HCT116 (cell line): ENCODE data around the gene TMEM51. TPM values are rescaled to one million over a fixed set of nuclear protein-coding genes. Genes with fewer than 3 reads are reported as not detected.

ENCODE experiments used
- ATAC-seq: fragments of 200-7000 bp; cut with Tn5 transposase; 2 replicates; pipeline ENCODE4 v1.9.1; 2020; ENCODE audit warnings: mild to moderate bottlenecking, moderate library complexity
- BruUV-seq: library from RNA; stranded (reverse); fragments of 400-500 nt; replicated peaks from 2 replicates; lab custom pipeline; 2021; lab: Mats Ljungman, UMichigan
- CTCF ChIA-PET: fragments of 300-600 bp; sonication (Branson Sonifier 250); formaldehyde crosslinking; loops from one replicate; lab custom pipeline; 2021; ENCODE audit warnings: antibody characterized with exemption; lab: Charles Lee
- POLR2A ChIA-PET: fragments of 300-600, 350-600 bp; sonication (Branson Sonifier 250); formaldehyde crosslinking; loops from one replicate; lab custom pipeline; 2021; ENCODE audit warnings: antibody characterized with exemption; lab: Charles Lee
- RAD21 ChIA-PET, 2 experiments: fragments of 300-600 bp; sonication (Branson Sonifier 250); formaldehyde crosslinking; loops; one replicate each; lab custom pipeline; 2023; ENCODE audit warnings: low total read pairs in 2 of 2; ENCODE audit not compliant: uncharacterized antibody in 2 of 2, unreplicated experiment in 2 of 2, low non-redundant PET in 1 of 2; lab: Charles Lee
- DNase-seq: peaks from one replicate; pipeline ENCODE4 v3.0.0-alpha.2; 2010; ENCODE audit warnings: low read depth, low spot score
- H2AFZ ChIP-seq: fragments of 200-600 bp; shearing (Covaris generic), sonication (generic); 2 replicates; pipeline ENCODE4 v1.6.1; 2017; ENCODE audit warnings: low read depth, mixed run types, mixed read lengths, antibody characterized with exemption, low read length; ENCODE audit not compliant: poor library complexity, severe bottlenecking
- H3K27ac ChIP-seq: 2 replicates; pipeline ENCODE4 v1.5.1; 2012; ENCODE audit warnings: low read depth, low read length
- H3K27me3 ChIP-seq: fragments of 200-600 bp; sonication (generic); 2 replicates; pipeline ENCODE4 v1.6.1; 2016; ENCODE audit warnings: mixed run types, low read length, mixed read lengths; ENCODE audit not compliant: insufficient read depth
- H3K36me3 ChIP-seq, 2 experiments: fragments of 200-500 bp in 1 of 2; fragments of 200-600 bp in 1 of 2; sonication (Bioruptor generic) in 1 of 2; sonication (generic) in 1 of 2; 2 replicates each; pipeline versions ENCODE4 v1.5.1 to v1.6.1; 2014 to 2016; ENCODE audit warnings: low read length in 2 of 2, inconsistent platforms in 1 of 2, mixed read lengths in 1 of 2, mixed run types in 1 of 2; ENCODE audit not compliant: insufficient read depth in 2 of 2, control insufficient read depth in 1 of 2
- H3K4me1 ChIP-seq, 2 experiments: fragments of 200-600 bp in 1 of 2; sonication (generic) in 1 of 2; 2 replicates each; pipeline versions ENCODE4 v1.5.1 to v1.6.1; 2012 to 2017; ENCODE audit warnings: low read length in 2 of 2, inconsistent platforms in 1 of 2, mild to moderate bottlenecking in 1 of 2, mixed read lengths in 1 of 2, mixed run types in 1 of 2, moderate library complexity in 1 of 2; ENCODE audit not compliant: insufficient read depth in 2 of 2, control insufficient read depth in 1 of 2
- H3K4me2 ChIP-seq: fragments of 200-600 bp; sonication (generic); 2 replicates; pipeline ENCODE4 v1.6.1; 2017; ENCODE audit warnings: mixed run types, low read length, mixed read lengths
- H3K4me3 ChIP-seq, 2 experiments: fragments of 200-600 bp in 1 of 2; sonication (generic) in 1 of 2; replicated peaks in 1 of 2; 2 replicates each; pipeline ENCODE4 v1.5.1; 2011 to 2016; ENCODE audit warnings: low read length in 2 of 2, control low read depth in 1 of 2, low read depth in 1 of 2, mild to moderate bottlenecking in 1 of 2, mixed read lengths in 1 of 2, mixed run types in 1 of 2
- H3K79me2 ChIP-seq: fragments of 200-600 bp; sonication (generic); 2 replicates; pipeline ENCODE4 v1.6.1; 2017; ENCODE audit warnings: mild to moderate bottlenecking, mixed run types, low read length, moderate library complexity, mixed read lengths; ENCODE audit not compliant: insufficient read depth
- H3K9ac ChIP-seq: fragments of 200-600 bp; sonication (generic); 2 replicates; pipeline ENCODE4 v1.6.1; 2016; ENCODE audit warnings: low read length, mixed read lengths
- H3K9me2 ChIP-seq: fragments of 200-600 bp; sonication (generic), shearing (Covaris generic); 2 replicates; pipeline ENCODE4 v1.6.1; 2017; ENCODE audit warnings: mixed run types, mild to moderate bottlenecking, moderate library complexity; ENCODE audit not compliant: insufficient read depth
- H3K9me3 ChIP-seq, 2 experiments: fragments of 200-500 bp in 1 of 2; fragments of 200-600 bp in 1 of 2; sonication (Bioruptor generic) in 1 of 2; sonication (generic) in 1 of 2; 2 replicates each; pipeline ENCODE4 v1.6.1; 2014 to 2017; ENCODE audit warnings: low read length in 2 of 2, mixed read lengths in 2 of 2, inconsistent platforms in 1 of 2, low read depth in 1 of 2, mild to moderate bottlenecking in 1 of 2, mixed run types in 1 of 2, moderate library complexity in 1 of 2; ENCODE audit not compliant: control insufficient read depth in 1 of 2, insufficient read depth in 1 of 2
- H4K20me1 ChIP-seq: fragments of 200-600 bp; sonication (generic), shearing (Covaris generic); 2 replicates; pipeline ENCODE4 v1.6.1; 2017; ENCODE audit warnings: mixed run types, mild to moderate bottlenecking, moderate library complexity; ENCODE audit not compliant: insufficient read depth
- ATF3 ChIP-seq: IDR thresholded peaks from 2 replicates; pipeline ENCODE4 v1.6.1; 2012
- ELF1 ChIP-seq: IDR thresholded peaks from 2 replicates; pipeline ENCODE4 v1.6.1; 2012; ENCODE audit warnings: low read depth, borderline replicate concordance
- POLR2A ChIP-seq: IDR thresholded peaks from 2 replicates; pipeline ENCODE4 v1.7.0; 2011; ENCODE audit warnings: borderline replicate concordance; ENCODE audit not compliant: insufficient read depth, insufficient read length; ENCODE audit errors: extremely low read depth
- POLR2AphosphoS5 ChIP-seq: IDR thresholded peaks from 2 replicates; pipeline ENCODE4 v1.6.1; 2011; ENCODE audit warnings: mild to moderate bottlenecking, low read depth, low read length, moderate library complexity
- RAD21 ChIP-seq: IDR thresholded peaks from 2 replicates; pipeline ENCODE4 v1.6.1; 2012; ENCODE audit warnings: low read depth, mild to moderate bottlenecking
- SRF ChIP-seq: IDR thresholded peaks from 2 replicates; pipeline ENCODE4 v1.6.1; 2012; ENCODE audit warnings: low read depth
- YY1 ChIP-seq: IDR thresholded peaks from 2 replicates; pipeline ENCODE4 v1.6.1; 2011; ENCODE audit warnings: low read length, low read depth, moderate library complexity, mild to moderate bottlenecking; ENCODE audit not compliant: insufficient replicate concordance; ENCODE audit errors: extremely low read depth
- ZBTB33 ChIP-seq: IDR thresholded peaks from 2 replicates; pipeline ENCODE4 v1.6.1; 2011; ENCODE audit warnings: mild to moderate bottlenecking, low read length, moderate library complexity; ENCODE audit not compliant: insufficient replicate concordance; ENCODE audit errors: extremely low read depth
- ZFX ChIP-seq: fragments of 450-650 bp; IDR thresholded peaks from 2 replicates; pipeline ENCODE4 v1.6.1; 2017
- ZNF274 ChIP-seq: fragments of 200-500 bp; sonication (Bioruptor generic); IDR thresholded peaks from 2 replicates; pipeline ENCODE4 v1.6.1; 2014; ENCODE audit warnings: mild to moderate bottlenecking, low read depth, low read length, inconsistent platforms
- intact Hi-C: fragments of 100-400 bp; cut with micrococcal nuclease; formaldehyde crosslinking; loops from 2 replicates; pipeline ENCODE4 v1.10.0; 2022
- total RNA-seq: library from RNA; stranded (reverse); gene quantifications from one replicate; pipeline ENCODE4 v1.2.1, GENCODE V29; 2021; ENCODE audit not compliant: unreplicated experiment
- TF ChIP-seq, protein P1 (sequence below): IDR thresholded peaks from 2 replicates; pipeline ENCODE4 v1.6.1; 2012

TMEM51 gene
- total RNA-seq, 1 experiment from 2014 or later, result 16.6 TPM

DNA sequence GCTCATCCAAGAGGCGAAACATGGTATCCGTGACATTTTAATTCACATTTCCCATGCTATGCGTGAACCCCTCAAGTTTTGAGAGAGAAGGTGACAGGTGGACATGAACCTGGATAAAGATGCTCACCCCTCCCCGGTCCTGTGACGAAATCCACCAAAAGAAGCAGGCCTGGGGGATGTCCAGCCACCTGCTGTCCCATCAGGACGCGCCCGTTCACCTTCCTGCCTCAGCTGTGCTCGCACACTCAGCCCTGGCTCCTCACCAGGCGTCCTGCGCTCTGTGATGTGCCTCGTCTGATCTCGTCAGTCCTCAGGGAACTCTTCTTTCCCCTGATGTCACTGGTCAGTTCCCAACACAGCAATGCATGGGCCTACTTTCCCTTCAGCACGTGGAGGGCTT, 103.8 kb downstream of the TMEM51 start:
- DNase-seq, result no peak
- no TSS peak for BruUV-seq
- H3K9me2 ChIP-seq, result no peaks in the 10 kb centered on the region
- peaks cover 26 to 49% of the 10 kb centered on the region in 2 experiments for H3K4me1 ChIP-seq
- H3K36me3 ChIP-seq, result no peaks in the 10 kb centered on the region
- H3K27me3 ChIP-seq, result no peaks in the 10 kb centered on the region
- H4K20me1 ChIP-seq, result no peaks in the 10 kb centered on the region
- no peaks in the 10 kb centered on the region for H3K79me2 ChIP-seq
- H3K27ac ChIP-seq, result no peak overlapping the region
- H3K4me2 ChIP-seq, result no peak overlapping the region
- no peak for ATAC-seq
- no peak overlapping the region for H2AFZ ChIP-seq
- no peaks in the 10 kb centered on the region for H3K9me3 ChIP-seq
- no peak overlapping the region for H3K9ac ChIP-seq
- ChIA-PET CTCF (no interaction called here), RAD21 (no interaction called here), POLR2A (no interaction called here)
- intact Hi-C loops, result no loop called here
- TF ChIP-seq, protein P1, sequence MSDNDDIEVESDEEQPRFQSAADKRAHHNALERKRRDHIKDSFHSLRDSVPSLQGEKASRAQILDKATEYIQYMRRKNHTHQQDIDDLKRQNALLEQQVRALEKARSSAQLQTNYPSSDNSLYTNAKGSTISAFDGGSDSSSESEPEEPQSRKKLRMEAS, result no peak
- TF ChIP-seq YY1 (no peak), ZNF274 (no peak), ZFX (no peak), SRF (no peak), POLR2AphosphoS5 (no peak), ELF1 (no peak), RAD21 (no peak), ATF3 (no peak)
- no peak overlapping the region for H3K4me3 ChIP-seq

DNA sequence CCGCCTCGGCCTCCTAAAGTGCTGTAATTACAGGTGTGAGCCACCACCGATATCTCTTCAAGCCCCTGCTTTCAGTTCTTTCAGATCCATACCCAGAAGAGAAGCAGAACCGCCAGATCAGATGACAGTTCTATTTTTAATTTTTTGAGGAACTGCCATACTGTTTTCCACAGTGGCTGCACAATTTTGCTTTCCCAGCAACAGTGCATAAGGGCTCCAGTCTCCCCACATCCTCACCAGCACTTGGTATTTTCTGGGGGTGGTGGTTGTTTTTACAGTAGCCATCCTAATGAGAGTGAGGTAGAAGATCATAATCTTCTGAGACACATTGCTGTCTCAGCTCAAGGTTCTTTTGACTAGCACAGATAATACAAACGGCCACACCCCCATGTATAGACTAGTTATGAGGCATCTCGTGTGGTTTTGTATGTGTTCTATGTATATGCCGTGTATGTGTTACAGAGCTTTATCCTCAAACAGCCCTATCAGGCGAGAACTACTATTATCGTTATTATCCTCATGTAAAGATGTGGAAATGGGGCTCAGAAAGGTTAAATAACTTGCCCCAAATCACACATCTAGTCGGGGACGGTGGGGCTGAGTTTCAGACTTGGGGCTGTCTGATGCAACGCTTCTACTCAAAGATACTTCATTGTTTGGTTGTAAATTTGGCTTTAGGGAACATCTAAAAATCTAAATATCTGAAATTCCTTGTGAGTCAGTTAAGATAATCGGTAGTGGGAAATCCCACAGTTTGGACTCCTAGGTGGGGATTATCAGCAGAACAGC, 105.5 kb downstream of the TMEM51 start:
- RAD21 ChIA-PET, result no interaction called here
- H3K9ac ChIP-seq, result no peak overlapping the region
- no peaks in the 10 kb centered on the region for H3K79me2 ChIP-seq
- ATAC-seq, result no peak
- no peak overlapping the region for H3K27ac ChIP-seq
- H4K20me1 ChIP-seq, result no peaks in the 10 kb centered on the region
- no peaks in the 10 kb centered on the region for H3K9me3 ChIP-seq
- intact Hi-C loops, result no loop called here
- H3K4me1 ChIP-seq, result peaks cover 22 to 40% of the 10 kb centered on the region in 2 experiments
- H3K27me3 ChIP-seq, result no peaks in the 10 kb centered on the region
- H3K36me3 ChIP-seq, result no peaks in the 10 kb centered on the region
- no TSS peak for BruUV-seq
- H3K4me3 ChIP-seq, result no peak overlapping the region
- no peak overlapping the region for H3K4me2 ChIP-seq
- no peaks in the 10 kb centered on the region for H3K9me2 ChIP-seq
- no peak overlapping the region for H2AFZ ChIP-seq
- TF ChIP-seq POLR2A (no peak), ZBTB33 (no peak)
- TF ChIP-seq, all 23 proteins: peak for 0
- ChIA-PET POLR2A (interaction anchor here (0.8 kb wide), 1 partner anchor 80 kb away, joined by 3 read pairs; no protein-coding TSS in a partner anchor), CTCF (no interaction called here)
- DNase-seq, result no peak
